Muscle of arm (tissue), 12 donors: ENCODE data around the gene SFXN3. TPM values are rescaled to one million over a fixed set of nuclear protein-coding genes. Genes with fewer than 3 reads are reported as not detected.
"Not testable (repeated sequence)": the region's sequence is repeated elsewhere in the genome, so short reads cannot be mapped to it uniquely, and the experiment has no call there.

ENCODE experiments used
- DNase-seq: peaks from one replicate; pipeline ENCODE4 v3.0.0-alpha.2; 2013
- polyA plus RNA-seq, 12 donors: library from polyadenylated mRNA; unstranded; fragments of 120-200 nt; gene quantifications; one replicate each; pipeline ENCODE4 v1.2.1, GENCODE V29; 2013; ENCODE audit not compliant: insufficient read length in 12 of 12

SFXN3 gene
- polyA plus RNA-seq, 12 donors = 17.8 to 63.0 (median 21.3) TPM; not detected in 1

DNA sequence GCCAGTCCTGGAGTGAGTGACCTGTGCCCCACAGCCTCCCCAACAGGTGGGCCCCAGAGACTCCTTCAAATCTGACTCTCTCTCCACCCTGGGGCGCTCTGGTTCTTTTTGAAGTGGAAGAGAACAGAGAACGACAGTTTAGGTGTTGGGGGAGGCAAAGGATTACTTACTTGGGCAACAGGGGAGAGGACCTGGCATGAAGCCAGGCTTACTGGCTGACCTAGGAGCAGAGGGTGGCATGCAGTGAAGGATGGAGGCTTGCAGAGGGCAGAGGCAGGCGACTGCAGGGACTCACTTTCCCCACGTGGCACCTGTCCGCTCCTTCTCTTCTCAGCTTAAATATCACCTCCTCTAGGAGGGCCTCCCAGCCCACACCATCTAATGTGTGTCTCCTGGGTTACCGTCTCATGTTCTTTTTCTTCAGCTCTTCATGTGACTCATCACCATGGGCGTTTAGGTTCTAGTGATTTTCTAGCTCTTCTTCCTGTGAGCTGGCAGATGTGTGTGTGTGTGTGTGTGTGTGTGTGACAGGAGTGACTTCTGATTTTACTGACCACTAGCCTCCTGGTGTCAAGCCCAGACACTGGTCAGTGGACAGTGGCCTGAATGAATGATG lies 16.0 kb upstream of the SFXN3 start:
- no peak for DNase-seq

DNA sequence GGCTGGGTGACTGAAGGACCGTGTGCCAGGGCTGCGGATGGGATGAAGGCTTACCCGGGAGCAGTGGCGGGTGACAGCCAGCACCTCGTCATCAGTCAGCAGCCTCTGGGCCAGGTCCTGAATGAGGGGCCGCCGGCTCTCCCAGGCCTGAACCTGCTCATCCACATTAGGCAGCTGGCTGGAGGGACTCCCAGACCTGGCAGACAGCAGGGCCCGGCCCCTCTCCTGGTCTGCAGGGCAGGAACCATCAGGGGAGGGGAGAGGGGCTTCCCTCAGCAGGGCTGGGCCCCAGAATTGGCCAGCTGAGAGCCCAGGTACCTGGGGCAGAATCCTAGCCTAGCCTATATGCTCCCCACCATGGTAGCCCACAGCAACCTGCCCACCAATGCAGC lies 15.5 kb upstream of the SFXN3 start:
- DNase-seq = no peak

DNA sequence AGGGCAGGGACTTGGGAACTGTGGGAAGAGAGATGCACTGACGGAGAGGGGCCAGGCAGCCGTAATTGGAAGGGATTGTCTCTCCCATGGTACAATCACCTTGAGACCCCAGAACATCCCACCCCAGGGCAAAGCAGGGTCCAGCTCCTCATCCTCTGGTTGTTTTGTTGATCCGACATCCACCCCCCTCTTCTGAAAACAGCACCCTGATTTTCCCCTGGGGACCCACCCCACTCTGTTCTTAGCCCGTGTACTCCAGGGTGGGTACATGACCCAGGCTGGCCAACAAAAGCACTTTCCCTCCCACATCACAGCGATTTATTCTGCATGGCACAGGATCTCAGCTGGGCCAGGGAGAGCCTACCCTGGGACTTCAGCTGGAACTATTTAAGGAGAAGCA lies 14.2 kb upstream of the SFXN3 start:
- no peak for DNase-seq

DNA sequence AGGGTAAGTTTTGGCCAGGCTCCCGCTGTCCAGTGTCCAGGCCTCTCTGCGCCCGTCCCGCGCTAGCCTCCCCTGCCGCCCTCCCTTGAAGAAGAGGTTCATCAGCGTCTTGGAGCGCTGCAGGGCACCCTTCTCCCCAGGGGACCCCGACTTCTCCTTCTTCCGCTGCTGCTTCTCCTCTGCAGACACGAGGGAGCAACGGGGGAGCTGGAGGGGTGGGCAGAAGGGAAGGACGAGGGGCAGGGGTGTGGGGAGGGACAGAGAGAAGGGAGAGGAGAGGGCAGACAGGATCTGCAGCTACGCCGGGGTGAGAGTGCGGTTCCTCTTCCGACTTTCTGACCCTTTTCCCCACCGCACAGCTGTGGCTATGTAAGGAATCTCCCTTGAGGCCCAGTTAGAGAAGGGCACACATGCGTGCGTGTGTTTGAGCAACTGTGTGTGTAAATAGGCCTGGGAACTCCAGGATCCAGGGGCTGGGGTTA lies 12.9 kb upstream of the SFXN3 start:
- no peak for DNase-seq

DNA sequence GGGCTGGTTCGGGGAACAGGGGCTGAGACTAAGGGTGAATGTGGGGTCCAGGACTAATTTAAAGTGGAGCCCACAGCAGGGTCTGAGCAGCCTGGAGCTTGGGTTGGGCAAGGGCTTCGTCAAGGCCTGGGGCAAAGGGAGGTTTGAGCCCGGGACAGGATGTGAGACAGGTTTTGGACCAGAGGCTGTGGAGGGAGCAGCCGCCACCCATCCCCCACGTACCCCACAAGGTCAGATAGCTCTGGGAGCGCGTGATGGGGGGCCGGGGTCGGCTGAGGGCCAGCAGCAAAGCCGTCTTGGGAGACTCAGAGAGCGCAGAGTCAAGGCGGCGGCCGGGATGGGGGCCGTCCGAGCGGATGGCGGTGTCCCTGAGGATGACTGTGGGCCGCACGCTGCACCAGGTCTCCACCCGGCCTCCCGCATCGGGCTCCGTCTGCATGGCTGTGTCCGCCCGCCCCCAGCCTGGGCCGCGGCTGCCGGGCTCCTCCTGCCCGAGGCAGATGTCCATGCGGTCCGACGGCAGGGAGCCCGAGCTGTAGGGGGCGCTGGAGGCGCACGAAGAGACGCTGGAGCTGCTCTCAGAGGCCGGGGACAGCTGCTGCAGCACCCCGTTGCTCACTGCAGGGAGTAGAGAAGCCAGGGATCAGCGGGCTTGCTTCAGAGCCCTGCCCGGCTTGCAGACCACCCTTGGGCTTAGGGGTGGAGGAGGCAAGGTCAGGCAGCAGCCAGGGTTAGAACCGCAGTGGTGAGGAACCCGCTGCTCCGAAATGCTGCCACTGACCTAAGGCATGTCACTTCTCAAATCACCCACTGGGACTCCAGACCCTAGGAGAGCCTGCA lies 12.2 kb upstream of the SFXN3 start:
- peak; percentile 67 for DNase-seq

DNA sequence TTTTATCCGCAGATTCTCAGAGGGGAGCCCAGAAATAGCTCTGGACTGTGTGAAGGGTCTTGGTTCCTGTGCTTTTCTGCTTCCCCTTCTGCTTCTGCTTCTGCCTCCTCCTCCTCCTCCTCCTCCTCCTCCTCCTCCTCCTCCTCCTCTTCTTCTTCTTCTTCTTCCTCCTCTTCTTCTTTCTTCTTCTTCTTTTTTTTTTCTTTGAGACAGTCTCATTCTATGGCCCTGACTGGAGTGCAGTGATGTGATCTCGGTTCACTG lies 11.7 kb upstream of the SFXN3 start:
- DNase-seq = no peak

DNA sequence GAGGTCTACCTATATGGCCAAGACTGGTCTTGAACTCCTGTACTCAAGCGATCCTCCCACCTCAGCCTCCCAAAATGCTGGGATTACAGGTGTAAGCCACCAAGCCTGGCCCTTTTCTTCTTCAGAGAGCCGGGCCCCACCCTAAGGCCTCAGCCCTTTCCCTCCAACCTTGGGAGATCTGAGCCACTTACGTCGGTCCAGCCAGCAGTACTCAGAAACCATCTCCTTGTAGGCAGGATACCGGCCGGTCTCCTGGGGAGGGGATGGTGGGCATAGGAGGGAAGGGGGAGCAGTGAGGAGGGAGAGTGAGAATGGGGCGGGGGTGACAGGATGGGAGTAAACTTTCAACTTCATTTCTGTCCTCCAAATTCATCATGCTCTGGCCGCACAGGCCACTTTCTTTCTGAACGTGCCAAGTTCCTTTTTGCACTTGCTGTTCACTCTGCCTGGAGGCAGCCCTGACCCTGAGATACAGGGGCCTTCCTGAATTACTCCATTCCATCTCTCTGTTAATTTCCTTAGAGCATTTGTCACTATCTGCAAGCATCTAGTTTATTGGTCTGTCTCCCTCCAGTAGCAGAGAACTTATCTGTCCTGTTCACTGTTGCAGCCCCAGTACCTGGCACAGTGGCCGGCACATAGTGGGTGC lies 10.5 kb upstream of the SFXN3 start:
- no peak for DNase-seq

DNA sequence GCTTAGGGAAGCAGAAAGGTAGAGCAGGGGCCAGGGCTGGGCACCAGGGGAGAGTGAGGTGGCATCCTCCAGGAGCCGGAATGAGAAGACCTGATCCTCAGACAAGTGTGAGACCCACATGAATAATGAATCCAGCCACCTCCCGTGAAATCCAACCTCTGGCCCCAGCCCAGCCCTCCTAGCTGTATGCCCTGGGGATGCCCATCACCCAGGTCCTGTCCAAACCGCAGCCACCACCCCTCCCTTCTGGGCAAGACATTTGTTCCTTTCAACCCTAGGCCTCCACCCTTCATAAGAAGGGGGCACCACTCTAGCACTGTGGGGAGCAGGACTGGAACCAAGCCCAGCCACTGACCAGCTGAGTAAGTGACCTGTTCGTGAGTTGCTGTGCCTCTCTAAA lies 9.8 kb upstream of the SFXN3 start:
- DNase-seq = no peak

DNA sequence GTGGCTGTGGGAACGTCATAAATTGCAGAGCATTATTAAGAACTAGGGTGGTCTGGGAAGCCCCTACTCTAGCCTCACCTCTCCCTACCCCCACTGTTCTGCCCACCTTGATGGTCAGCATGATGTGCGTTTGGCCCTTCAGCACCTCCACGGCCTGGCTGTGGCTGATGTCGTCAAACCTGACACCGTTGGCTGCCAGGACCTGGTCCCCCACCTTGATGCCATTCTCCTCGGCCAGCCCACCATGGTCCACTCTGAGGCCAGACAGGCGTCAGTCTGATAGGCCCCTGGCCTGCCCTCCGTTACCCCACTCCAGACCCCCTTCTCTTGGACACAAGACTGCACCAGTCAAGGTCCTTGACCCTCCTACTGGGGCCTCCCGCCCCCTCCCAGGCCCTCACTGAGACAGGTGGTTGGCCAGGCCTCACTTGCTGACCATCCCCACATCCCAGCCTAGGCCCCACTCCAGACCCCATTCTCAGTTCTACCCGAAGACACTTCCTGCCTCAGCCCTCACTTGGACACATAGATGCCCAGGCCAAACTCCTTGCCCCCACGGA lies 9.3 kb upstream of the SFXN3 start:
- no peak for DNase-seq

DNA sequence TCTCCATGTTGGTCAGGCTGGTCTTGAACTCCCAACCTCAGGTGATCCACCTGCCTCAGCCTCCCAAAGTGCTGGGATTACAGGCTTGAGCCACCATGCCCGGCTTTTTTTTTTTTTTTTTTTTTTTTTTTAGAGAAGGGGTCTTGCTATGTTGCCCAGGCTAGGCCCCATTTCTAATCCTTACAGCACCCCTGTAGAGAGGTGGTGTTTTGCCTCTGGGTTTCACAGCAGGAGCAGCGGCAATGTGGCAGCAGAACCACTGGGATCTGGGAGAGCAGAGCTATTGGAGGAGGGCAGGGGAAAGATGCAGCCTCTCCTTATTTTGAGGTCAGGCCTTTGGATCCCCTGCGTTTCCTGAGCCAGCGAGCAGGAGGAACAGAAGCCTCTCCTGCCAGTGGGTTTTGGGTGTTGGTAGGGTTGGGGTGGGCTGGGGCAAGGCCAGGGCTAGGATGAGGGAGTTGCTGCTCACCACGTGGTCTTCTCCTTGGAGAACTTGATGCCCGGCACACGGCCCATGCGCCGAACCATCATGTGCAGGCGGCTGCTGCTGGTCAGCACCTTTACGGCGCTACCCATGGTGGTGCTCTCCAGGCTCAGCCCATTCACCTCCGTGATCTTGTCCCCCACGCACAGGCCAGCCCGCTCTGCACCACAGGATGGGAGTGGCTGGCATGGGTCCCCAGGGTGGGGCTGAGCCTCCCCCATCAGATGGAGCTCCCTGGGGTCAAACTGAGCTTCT lies 7.9 kb upstream of the SFXN3 start:
- no peak for DNase-seq

DNA sequence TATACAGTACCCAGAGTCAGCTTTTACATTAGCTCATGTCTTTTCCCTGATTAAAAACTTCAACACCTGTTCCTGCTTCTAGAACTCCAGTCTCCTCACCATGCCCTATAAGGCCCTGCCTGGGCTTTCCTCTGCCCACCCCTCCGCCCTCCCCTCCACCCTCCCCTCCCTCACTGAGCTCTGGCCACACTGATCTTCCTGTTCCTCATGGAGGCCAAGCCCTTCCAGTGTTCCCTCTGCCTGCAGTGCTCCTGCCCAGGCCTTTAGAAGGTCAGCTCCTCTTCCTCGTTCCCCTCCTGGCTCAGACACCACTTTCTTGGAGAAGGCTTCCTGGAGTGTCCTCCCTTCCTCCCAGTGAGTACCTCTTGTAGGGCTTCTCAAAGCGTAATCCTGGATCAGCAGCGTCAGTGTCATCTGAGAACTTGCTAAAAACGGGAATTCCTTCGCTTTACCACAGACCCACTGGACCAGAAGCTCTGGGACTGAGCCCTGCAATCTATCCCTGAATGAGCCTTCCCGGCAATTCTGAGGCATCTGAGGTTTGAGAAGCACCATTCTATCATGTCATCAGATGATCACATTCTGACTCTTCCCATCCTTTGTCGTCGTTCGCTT lies 3.8 kb upstream of the SFXN3 start:
- DNase-seq = no peak

DNA sequence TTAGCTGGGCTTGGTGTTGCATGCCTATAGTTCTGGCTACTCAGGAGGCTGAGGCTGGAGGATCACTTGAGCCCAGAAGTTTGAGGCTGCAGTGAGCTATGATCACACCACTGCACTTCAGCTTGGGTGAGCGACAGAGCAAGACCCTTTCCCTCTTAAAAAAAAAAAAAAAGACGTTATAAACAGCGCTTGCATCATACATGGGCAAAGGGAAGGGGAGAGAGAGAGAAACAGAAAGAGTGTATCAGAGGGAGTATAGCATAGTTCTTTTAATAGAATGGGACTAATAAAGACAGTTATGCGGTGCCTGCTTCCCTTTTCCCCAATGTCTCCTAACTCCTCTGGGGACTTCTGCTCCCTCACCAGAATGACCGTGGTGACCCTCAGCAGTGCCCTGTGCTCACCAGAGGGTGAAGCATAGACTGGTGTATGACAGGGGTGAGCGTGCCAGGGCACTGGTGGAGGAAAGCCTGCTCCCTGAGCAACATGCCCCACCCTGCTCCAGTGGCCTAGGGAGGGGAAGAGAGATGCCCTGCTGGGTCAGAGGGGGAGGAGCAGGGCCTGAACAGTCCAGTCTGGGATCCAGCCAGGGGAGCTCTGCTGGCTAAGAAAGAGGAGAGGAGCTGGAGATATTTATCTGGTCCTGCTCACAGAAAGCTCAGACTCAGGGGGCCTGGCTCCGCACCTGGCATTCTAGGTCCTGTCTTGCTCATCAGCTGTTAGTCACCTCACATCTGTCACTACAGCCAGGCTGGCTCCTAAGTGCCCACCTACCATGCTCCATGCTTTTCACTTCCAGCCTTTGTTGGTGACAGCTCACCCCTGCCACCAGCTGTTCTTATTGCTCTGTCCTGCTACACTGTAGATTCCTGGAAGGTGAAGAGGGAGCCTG lies 2.3 kb upstream of the SFXN3 start:
- no peak for DNase-seq

DNA sequence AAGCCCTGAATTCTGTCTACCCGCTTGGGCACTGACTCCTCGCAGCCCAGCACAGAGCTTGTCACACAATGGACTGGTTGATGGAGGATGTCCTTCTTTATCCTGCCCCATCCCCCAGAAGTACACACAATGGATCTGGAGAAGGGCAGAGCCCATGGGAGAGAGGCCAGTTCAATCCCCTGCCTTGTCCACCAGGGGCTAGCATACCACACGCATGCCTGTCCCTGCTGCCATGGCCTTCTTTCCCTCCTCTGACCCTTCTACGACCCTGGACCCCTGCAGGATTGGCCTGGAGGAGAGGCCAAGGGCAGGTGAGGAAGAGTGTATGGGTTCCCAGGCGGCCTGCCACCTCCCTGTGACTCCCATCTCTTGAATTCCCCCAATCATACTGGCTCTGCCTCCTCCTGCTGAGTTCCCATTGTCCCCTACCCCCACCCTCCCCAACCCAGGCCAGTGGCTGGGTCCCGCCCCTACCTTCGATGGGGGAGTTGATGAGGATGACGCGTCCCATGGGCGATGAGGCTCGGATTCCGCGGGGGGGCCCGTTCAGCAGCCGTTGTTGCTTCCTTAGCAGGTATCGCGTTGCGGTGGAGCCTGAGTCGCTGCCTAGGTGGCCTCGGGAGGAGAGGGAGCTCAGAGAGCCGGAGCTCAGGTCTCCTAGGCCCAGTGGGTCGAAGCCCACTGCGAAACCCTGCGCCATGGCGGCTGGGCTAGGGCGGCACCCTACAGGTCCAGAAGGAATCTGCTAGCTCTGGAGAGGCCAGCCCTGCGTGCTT lies 1.3 kb upstream of the SFXN3 start:
- no peak for DNase-seq

DNA sequence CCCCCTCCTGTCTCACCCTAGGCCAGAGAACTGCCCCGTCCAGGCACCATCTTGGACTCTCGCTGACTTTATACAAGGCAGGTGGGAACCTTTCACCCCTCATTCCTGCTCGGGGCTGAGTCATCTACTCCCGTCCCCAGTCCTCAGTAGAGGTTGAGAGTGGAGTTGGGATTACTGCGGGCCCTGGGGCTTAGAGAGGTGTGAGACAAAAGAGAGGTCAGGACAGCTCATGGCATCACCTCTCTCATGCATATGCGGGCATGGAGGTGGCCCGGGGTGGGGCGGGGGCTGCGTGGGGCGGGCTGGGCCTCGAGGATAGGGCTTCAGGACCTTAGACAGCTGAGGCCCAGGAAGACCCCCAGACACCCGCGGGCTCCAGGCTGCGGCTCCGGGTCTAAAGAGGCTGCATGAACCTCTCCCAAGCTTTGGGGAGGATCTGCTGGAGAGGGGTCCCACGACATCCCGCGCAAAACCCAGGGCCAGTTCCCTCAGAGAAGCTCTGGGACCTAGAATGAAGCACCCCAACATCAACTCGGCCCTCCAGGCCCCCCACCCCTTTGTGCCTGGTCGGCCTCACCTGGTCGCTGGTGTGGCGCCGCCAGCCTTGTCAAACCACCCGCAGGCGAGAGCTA lies 422 bp upstream of the SFXN3 start:
- DNase-seq = no peak

DNA sequence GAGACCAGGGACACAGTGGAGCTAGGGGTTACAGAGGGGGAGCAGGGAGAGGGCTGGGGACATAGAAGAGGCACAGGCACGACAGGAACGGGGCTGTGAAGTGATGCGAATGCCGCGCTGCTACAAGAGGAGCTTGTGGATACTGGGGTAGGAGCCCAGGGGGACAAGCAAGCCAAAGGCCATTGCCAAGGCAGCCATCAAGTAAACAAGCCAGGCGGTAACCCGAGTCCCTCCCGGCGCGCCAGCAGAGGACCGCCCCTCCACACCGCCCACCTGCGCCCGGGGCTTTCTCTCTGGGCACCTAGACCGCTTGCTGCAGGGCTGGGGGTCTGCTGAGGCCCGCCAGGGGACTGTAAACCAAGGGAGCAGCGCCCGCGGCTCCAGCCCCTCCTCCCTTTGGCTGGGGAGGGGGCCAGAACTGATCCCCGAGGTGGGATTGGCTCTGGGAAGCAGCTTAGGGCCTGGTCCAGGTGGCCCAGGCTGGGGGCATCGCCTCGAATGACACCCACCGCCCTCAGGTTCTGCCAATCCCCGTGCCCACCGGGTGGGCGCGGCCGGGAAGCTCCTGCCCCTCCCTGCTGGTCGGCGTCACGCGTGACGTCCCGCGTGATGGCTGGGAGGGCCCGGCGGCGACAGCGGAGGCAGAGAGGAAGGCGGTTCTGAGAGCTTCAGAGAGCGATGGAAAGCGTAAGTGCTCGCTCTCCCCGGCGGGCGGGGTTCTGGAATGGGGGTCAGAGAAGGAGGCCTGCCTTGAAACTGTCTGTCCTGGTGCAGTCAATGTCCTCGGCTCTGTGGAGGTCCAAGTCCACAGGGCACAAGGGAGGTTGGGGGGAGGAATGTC lies 982 bp downstream of the SFXN3 start:
- DNase-seq = peak; percentile 87

DNA sequence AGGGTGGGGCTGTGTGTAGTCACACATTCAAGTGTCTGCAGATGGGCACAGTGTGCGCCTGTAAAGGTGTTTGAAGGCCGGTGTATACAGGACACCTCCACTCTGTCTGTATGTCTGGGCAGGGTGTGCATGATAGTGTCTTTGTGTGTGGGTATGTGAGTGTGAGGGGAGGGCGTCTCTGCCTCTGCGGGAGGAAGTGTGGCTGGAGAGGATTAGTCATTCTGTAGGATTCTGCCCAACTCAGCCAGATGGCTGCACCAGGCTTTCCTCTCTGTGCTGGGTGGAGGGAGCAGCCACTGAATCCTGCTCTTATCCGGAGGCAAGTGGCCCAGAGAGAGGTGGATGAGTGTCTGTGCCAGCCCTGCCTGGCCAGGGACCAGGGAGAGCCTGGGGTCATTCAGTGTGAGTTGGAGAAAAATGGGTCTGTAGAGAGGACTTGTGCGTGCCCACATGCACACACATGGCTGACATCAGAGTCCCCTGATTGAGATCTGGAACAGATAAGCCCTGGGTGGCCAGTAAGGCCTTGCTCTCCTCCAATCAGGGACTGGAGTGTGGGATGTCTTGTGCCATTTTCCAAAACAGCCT lies 1.7 kb downstream of the SFXN3 start:
- DNase-seq = peak; percentile 77

DNA sequence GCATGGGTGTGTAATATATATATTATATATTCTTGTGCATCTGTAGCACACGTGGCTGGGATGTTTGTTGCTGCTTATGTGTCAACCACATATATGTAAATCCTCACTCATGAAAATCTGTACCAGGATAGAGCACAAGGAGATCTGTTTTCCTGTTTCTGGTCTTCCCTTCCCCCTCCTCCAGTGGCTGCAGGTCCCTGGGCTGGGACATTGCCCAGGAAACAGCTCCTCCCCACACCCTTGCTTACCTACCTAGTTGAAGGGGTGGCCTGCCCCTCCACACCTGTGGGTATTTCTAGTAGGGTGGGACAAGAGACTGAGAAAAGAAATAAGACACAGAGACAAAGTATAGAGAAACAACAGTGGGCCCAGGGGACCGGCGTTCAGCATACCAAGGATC lies 2.2 kb downstream of the SFXN3 start:
- DNase-seq = no peak

DNA sequence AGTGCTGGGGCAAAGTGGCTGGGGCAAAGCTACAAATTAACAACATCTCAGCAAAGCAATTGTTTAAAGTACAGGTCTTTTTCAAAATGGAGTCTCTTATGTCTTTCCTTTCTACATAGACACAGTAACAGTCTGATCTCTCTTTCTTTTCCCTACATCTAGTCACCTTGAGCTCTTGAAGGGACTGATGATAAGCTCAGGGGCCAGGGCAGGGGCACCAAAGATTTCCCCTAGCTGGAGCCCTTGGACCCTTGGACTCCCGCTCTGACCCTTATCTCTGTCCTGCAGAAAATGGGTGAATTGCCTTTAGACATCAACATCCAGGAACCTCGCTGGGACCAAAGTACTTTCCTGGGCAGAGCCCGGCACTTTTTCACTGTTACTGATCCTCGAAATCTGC lies 3.4 kb downstream of the SFXN3 start:
- DNase-seq = not testable (repeated sequence)
